OCI-LY7 (cell line): Measurements from ENCODE around the gene NCBP2.

ENCODE experiments used
- EZH2phosphoT487 ChIP-seq: fragments of 200-600 bp; sonication (generic); IDR thresholded peaks from 2 replicates; pipeline ENCODE4 v1.6.1; 2018; ENCODE audit warnings: low read depth, borderline replicate concordance, mild to moderate bottlenecking, mixed run types, antibody characterized with exemption, low read length, moderate library complexity, mixed read lengths
- TF ChIP-seq, protein P1 (sequence below): fragments of 200-600 bp; sonication (generic); conservative IDR thresholded peaks from 2 replicates; pipeline ENCODE4 v1.5.1; 2014; ENCODE audit warnings: mild to moderate bottlenecking, antibody characterized with exemption, low read length, moderate library complexity, mixed read lengths

DNA sequence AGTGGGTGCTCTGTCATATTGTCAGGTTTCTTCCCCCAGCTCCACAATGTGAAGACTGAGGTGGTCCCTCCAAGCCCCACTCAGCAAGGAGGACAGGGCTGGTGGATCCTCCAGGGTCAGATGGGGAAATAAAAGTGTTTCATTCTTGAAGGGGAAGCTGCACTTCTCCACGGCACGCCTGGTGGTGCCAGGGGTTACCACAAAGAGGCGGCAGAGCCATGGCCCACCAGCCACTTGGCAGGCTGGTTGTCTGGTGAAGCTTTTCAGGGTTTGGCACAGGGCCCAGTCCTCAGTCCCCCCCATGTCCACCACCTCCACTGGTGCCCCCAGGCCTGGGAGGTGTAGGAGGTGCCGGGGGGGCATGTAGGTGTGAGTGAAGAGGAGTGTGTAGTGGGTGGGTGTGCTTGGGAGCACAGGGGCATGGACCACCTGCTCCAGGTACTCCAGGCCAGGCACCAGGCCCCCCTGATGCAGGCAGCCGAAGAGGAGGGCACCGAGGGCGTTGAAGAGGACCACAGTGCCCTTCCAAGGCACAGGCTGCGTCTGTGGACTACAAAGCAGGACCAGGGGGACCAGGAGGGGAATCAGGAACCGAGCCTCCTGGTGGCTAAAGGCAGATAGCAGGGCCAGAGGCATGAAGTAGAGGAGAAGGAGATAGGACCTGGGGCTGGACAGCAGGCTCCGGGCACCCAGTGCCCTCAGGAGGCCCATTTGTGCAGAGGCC is 5.0 kb upstream of the NCBP2 start:
- TF ChIP-seq, protein P1, sequence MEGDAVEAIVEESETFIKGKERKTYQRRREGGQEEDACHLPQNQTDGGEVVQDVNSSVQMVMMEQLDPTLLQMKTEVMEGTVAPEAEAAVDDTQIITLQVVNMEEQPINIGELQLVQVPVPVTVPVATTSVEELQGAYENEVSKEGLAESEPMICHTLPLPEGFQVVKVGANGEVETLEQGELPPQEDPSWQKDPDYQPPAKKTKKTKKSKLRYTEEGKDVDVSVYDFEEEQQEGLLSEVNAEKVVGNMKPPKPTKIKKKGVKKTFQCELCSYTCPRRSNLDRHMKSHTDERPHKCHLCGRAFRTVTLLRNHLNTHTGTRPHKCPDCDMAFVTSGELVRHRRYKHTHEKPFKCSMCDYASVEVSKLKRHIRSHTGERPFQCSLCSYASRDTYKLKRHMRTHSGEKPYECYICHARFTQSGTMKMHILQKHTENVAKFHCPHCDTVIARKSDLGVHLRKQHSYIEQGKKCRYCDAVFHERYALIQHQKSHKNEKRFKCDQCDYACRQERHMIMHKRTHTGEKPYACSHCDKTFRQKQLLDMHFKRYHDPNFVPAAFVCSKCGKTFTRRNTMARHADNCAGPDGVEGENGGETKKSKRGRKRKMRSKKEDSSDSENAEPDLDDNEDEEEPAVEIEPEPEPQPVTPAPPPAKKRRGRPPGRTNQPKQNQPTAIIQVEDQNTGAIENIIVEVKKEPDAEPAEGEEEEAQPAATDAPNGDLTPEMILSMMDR = no peak
- no peak for TF ChIP-seq EZH2phosphoT487
